Fibroblast of the conjunctiva (primary cell): Measurements from ENCODE around the gene ZC3H13.
A peak's percentile ranks its signal among the peaks of the same experiment; 100 is the strongest.

Source experiments
- DNase-seq: peaks from one replicate; pipeline ENCODE4 v3.0.0-alpha.2; 2010; ENCODE audit warnings: low read depth

The ZC3H13 gene

GRCh38 chr13:45940061-45940460 is 112.5 kb downstream of the ZC3H13 start:
- no peak for DNase-seq

- DNase-seq, result no peak
Measured at GRCh38 chr13:45936621-45937020, 115.9 kb downstream of the ZC3H13 start.

- no peak for DNase-seq
Measured at GRCh38 chr13:45934283-45934682, 118.3 kb downstream of the ZC3H13 start.

- no peak for DNase-seq
Measured at GRCh38 chr13:45933203-45933908, 119.2 kb downstream of the ZC3H13 start.

GRCh38 chr13:45932676-45933075 is 119.9 kb downstream of the ZC3H13 start:
- no peak for DNase-seq

GRCh38 chr13:45932172-45932571 is 120.4 kb downstream of the ZC3H13 start:
- no peak for DNase-seq

GRCh38 chr13:45931211-45931610 is 121.3 kb downstream of the ZC3H13 start:
- DNase-seq, result no peak

- no peak for DNase-seq
Measured at GRCh38 chr13:45930177-45930576, 122.4 kb downstream of the ZC3H13 start.

- DNase-seq, result peak; percentile 16
Measured at GRCh38 chr13:45928843-45929242, 123.7 kb downstream of the ZC3H13 start.

GRCh38 chr13:45928176-45928575 is 124.4 kb downstream of the ZC3H13 start:
- DNase-seq, result no peak

- no peak for DNase-seq
Measured at GRCh38 chr13:45926741-45927140, 125.8 kb downstream of the ZC3H13 start.

- no peak for DNase-seq
Measured at GRCh38 chr13:45925151-45925550, 127.4 kb downstream of the ZC3H13 start.

GRCh38 chr13:45921162-45921736 is 131.3 kb downstream of the ZC3H13 start:
- no peak for DNase-seq

- DNase-seq, result no peak
Measured at GRCh38 chr13:45918597-45918996, 133.9 kb downstream of the ZC3H13 start.

GRCh38 chr13:45917019-45917418 is 135.5 kb downstream of the ZC3H13 start:
- DNase-seq, result no peak

GRCh38 chr13:45915686-45916439 is 136.7 kb downstream of the ZC3H13 start:
- DNase-seq, result no peak

GRCh38 chr13:45909673-45910072 is 142.9 kb downstream of the ZC3H13 start:
- DNase-seq, result no peak

GRCh38 chr13:45909089-45909488 is 143.5 kb downstream of the ZC3H13 start:
- no peak for DNase-seq

- no peak for DNase-seq
Measured at GRCh38 chr13:45907503-45907902, 145.0 kb downstream of the ZC3H13 start.
